Fibroblast of villous mesenchyme (primary cell): Measurements from ENCODE around the gene ADCY4. TPM values are rescaled to one million over a fixed set of nuclear protein-coding genes. Genes with fewer than 3 reads are reported as not detected.

Experiments used
- DNase-seq: peaks from one replicate; pipeline ENCODE4 v3.0.0-alpha.2; 2010; ENCODE audit warnings: low read depth
- H3K4me3 ChIP-seq: 2 replicates; pipeline ENCODE4 v1.5.1; 2011; ENCODE audit warnings: low read depth, mild to moderate bottlenecking, low read length
- total RNA-seq: library from RNA; depleted of rRNA; stranded (reverse); fragments of >200 nt; gene quantifications from 2 replicates; pipeline ENCODE4 v1.2.3, GENCODE V29; 2012
- TF ChIP-seq, protein P1 (sequence below): IDR thresholded peaks from 2 replicates; pipeline ENCODE4 v1.5.1; 2012; ENCODE audit warnings: low read depth, mild to moderate bottlenecking, low read length; ENCODE audit not compliant: insufficient read depth

The ADCY4 gene
- total RNA-seq, 1 donor = 18.1 TPM

DNA sequence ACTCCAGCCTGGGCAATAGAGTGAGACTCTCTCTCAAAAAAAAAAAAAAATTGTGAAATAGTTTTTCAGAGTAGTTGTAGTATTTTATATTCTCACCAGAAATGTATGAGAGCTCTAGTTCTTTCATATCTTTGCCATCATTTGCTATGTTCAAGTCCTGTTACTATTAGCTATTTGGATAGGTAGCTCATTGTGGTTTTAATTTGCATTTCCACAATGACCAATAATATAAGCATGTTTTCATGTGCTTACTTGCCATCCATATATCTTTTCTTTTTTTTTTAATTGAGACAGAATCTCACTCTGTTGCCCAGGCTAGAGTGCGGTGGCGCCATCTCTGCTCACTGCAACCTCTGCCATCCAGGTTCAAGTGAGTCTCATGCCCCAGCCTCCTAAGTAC, 13.3 kb upstream of the ADCY4 start:
- no peak overlapping the region for H3K4me3 ChIP-seq
- TF ChIP-seq, protein P1, sequence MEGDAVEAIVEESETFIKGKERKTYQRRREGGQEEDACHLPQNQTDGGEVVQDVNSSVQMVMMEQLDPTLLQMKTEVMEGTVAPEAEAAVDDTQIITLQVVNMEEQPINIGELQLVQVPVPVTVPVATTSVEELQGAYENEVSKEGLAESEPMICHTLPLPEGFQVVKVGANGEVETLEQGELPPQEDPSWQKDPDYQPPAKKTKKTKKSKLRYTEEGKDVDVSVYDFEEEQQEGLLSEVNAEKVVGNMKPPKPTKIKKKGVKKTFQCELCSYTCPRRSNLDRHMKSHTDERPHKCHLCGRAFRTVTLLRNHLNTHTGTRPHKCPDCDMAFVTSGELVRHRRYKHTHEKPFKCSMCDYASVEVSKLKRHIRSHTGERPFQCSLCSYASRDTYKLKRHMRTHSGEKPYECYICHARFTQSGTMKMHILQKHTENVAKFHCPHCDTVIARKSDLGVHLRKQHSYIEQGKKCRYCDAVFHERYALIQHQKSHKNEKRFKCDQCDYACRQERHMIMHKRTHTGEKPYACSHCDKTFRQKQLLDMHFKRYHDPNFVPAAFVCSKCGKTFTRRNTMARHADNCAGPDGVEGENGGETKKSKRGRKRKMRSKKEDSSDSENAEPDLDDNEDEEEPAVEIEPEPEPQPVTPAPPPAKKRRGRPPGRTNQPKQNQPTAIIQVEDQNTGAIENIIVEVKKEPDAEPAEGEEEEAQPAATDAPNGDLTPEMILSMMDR = no peak
- DNase-seq = no peak

DNA sequence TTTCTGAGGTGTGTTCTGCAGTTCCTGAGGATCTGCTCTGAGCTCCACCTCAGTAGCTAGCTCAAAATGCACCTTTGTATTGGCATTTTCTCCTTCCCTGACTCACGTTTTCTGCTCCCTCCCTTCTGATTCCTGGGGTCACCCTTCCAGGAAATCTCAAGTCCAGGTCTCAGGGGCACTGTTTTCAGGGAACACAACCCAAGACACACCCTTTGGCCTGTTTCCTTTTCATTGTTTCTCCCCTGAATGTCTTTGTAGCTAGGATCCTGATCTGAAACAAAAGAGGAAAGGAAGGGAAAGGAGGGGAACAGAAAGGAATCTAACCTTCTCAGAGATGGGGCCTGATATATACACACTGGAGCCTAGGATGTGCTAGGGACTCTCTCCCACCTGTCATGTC, 12.3 kb upstream of the ADCY4 start:
- TF ChIP-seq, protein P1 = no peak
- H3K4me3 ChIP-seq = no peak overlapping the region
- DNase-seq = no peak

DNA sequence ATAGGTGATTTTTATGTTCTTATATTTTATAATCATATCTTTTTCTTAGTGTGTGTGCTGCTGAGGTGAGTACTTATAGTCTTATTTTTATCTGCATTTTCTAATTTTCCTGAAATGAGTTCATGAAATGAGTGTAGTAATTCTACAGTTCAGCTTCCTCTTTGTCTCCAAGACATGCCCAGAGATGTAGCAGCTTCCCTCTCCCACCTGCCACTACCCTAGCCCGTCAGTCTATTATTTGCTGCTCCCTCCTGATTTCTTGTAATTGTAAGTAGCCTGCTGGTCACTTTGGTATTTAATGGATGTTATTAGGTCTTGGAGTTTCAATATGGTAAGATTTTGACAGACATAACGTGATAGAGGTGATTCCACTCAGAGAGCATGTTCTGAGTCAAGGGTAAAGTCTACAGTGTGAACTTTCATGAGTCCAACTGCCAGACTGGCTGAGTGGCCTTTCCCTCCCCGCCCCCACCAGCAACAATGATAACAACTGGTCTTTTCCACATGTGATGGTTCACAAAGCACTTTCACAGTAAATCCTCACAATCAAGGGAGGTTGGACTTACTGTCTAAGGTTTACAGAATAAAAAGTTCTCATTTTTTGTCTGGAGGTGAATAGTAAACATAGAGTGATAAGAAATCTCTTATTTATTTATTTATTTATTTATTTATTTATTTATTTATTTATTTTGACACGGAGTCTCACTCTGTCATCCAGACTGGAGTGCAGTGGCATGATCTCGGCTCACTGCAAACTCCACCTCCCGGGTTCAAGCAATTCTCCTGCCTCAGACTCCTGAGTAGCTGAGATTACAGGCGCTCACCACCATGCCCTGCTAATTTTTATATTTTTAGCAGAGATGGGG, 9.2 kb upstream of the ADCY4 start:
- peak; percentile 37 for DNase-seq
- no peak overlapping the region for H3K4me3 ChIP-seq
- TF ChIP-seq, protein P1 = no peak

DNA sequence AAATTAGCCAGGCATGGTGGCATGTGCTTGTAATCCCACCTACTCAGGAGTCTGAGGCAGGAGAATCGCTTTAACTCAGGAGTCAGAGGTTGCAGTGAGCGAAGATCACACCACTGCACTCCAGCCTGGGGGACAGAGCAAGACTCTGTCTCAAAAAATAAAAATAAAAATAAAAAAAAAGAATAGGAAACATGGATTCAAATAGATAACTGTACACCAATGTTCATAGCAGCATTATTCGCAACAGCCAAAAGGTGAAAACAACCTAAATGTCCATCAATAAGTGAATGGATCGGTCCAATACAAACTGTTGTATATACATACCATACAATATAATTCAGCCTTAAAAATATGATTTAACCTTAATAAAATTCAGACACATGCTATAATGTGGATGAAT, 8.0 kb upstream of the ADCY4 start:
- TF ChIP-seq, protein P1 = no peak

DNA sequence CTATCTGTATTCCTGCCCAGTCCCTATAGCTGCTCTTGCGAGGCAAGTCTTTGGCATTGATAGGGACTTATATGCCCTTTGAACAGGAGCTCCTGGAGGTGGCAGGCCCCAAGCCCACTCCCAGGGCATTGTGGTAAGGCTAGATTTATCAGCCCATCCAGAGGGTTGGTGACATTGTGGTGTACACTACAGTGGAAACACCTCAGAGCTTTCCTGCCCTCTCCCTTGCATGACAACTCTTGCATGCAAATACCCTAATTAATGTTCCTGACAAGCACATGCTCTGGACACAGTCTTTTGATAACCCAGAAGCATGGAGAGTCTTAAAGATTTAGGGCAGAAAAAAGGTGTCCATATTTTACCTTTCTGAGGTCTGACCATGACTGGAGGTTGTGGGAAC, 5.7 kb upstream of the ADCY4 start:
- no peak for DNase-seq

More for the DNA sequence above, 8.0 kb upstream of the ADCY4 start:
- no peak for DNase-seq
- no peak overlapping the region for H3K4me3 ChIP-seq

DNA sequence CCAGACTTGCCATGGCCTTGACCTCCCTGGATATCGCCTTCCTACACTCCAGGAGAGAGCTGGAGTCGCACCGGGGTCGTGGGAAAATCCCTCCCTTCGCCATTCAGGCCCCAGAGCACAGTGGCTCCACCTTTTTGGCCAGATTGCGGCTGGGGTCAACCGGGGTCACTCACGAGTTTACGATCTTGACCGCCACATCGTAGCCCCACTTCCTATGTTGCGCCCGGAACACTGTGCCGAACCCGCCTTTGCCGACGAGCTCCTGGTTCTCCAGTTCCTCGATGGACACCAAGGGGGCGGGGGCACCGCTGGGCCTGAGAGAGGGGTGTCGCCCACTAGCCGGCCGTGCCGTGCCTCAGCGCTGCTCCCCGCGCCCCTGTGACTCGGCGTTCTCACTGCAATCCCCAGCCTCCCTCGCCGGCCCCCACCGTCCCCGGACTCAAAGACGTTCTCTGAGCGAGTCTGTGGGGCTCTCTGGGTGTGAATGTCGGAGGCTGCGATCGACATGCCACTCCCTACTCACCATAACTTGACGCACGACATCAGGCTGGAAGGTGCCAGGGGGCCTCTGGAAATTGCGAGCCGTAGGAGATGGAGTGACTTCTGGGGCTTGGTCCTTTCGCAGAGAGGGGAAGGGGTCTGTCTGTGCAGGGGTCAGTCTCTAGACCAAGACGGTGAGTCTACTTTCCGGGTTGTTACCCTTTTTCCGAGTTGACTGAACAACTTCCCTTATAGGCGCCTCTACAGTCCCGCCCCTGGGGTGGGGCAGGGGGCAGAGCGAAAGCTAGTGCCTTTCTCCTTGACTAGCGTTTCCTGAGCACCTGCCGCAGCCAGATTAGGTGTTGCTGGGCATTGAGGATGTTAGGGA, 4.6 kb upstream of the ADCY4 start, which contains the start of gene RIPK3:
RIPK3 (minus strand) TSS at position 708 of the 868 bp plus-strand sequence; CDS start at position 543, 165 bp downstream.
- TF ChIP-seq, protein P1 = no peak
- peak within 1 kb of the TSS; percentile 41 for H3K4me3 ChIP-seq
- no peak for DNase-seq

More for the DNA sequence above, 5.7 kb upstream of the ADCY4 start:
- no peak overlapping the region for H3K4me3 ChIP-seq
- TF ChIP-seq, protein P1 = no peak
